ENCODE data around the gene EHD1.

EHD1 gene

GRCh38 chr11:64841592-64842365 is 36.6 kb downstream of the EHD1 start:
- no peak for DNase-seq

- no peak for DNase-seq
These were observed 38.3 kb downstream of the EHD1 start for GRCh38 chr11:64839887-64840782.

GRCh38 chr11:64839335-64839734 is 39.1 kb downstream of the EHD1 start:
- DNase-seq = no peak

DNA sequence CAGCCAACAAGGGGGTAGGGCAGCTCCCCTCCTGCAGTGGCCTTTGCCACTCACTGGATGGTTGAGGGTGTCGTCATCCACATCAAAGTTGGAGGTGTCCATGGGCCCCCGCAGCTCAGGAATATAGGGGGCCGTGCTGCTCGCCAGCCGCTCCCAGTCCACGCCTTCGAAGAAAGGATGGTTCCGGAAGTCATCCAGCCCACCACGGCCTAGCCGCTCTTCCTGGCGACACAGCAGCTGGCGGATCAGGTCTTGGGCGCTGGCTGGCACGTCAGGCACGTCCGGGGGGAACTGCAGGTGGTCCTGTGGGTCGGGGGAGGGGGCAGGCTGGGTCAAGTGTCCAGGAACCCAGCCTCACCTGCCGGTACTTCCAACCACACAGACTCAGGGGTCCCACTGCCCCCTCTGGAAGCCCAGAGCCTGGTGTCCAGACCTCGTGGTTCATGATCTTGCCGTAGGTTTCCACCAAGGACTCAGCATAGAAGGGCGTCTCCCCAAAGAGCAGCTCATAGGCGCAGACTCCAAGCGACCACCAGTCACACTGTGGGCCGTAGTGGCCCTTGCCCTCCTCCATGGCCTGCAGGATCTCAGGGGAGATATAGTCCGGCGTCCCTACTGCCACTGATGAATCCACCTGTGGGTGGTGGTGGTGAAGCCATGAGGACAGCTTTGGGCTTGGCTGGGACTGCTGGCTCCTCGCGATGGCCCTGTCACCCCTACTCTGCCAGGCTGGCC is 39.7 kb downstream of the EHD1 start:
- DNase-seq = no peak

GRCh38 chr11:64837887-64838351 is 40.5 kb downstream of the EHD1 start:
- no peak for DNase-seq

DNA sequence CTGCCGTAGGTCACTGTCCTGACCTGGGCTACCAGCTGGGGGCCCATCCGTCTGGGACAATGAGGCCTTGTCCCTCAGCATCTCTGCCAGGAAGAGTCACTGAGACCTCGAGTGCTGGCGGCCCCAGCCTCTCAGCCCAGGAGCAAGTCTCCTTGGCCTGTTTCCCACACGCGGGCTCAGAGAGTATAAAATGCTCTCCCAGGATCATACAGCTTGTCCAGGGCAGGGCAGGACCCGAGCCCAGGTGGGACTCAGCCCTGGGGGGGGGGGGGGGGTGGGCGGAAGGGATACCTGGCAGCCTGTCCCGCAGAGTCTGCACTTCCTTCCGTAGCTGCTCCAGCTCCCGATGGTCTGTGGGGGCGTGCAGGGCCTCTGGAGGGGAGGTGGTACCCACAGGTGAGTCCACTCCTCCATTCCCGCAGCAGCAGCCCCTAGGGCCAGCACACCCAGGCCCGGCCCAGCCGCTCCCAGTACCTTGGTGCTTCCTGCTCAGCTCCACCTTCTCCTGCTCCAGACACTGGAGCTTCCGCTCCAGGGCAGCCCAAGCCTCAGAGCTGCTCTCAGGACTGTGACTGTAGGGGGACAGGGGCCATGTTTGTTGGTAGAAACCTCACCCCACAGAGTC is 41.9 kb downstream of the EHD1 start:
- no peak for DNase-seq

DNA sequence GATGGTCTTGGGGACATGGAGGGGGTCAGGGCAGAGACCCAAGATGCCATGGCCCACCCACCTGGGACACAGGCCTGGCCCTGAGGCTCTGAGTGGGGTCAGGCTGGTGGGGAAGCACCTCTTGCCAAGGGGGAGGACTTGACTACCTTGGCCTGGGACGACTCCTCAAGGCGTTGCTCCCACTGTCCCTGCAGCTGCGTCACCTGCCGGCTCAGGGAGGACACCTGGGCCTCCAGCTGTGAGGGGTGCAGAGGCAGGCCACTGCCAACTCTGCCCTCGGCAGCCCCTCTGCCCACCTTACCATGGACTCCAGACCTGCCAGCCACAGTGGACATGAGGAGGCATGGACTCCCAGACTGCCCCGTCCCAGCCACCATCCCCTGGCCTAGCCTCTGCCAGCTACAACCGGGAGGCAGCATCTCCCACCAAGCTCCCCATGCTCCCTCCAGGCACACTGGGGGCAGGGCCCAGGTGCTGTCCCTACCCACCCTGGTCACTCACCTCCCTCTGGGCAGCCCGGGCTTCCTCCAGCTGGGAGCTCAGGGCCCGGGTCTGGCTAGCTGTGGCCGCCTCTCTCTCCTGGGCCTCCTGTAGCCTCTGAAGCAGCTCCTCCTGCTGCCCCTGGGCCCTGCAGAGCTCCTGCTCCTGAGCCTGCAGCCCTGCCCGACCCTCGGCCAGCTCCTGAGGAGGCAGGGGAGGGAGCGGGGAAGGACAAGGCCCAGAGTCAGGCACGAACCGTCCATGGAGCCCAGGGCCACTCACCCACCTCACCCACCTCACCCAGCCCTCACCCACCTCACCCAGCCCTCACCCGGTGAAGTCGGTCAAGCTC is 42.6 kb downstream of the EHD1 start:
- DNase-seq = no peak

DNA sequence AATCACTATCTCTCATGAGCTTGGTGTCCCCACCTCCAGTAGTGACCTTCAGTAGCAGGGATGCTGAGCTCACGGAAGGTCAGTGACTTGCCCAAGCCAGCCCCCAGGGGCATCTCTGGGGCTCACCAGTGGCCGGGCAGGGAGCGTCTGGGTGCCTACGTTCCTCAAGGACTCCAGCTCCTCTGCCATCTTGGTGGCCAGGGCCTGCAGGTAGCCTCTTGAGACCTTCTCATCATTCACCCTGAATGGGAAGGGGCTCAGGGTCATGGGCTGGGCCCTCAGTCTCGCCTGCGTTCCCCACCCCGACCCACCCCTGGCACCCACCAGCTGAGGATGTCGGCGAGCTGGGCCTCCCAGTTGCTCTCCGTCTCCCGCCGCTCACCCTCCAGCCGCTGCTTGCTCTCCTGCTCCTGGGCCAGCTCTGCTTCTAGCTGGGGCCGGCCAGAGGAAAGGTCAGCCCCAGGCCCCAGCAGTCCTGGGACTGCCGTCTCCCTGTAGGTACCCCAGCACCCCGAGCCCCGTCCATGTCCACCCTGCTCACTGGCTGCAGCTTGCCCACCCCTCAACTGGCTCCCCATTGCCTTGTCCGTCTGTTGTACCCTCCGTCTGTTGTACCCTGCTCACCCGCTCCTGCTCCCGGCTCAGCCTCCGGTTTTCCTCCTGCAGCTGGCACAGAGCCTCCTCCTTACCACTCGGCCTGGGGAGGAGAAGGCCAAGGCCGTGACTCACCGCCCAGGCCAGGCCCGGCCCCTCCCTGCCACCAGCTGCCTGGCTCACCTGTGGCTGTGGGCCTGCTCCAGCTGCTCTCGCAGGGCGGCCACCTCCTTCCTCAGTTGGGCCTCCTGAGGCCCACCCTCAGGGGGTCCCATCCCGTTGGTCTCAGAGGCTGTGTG is 43.5 kb downstream of the EHD1 start:
- peak; percentile 76 for DNase-seq

GRCh38 chr11:64834031-64834722 is 44.2 kb downstream of the EHD1 start:
- DNase-seq = no peak

- DNase-seq = no peak
These were observed 44.9 kb downstream of the EHD1 start for GRCh38 chr11:64833509-64833908.

DNA sequence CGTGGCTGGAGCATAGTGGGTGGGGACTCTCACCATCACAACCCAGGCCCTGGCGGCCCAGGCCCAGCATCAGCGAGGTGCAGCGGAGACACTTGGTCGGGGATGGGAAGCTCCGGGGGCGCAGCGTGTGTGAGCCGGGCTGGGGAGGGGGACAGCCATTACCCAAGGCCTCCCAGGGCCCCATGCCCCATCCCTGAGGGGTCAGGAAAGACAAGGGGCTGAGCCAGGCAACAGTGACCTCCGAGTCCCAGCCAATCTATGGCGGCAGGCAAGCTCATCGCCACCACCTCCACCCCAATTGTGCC is 45.3 kb downstream of the EHD1 start:
- DNase-seq = no peak

DNA sequence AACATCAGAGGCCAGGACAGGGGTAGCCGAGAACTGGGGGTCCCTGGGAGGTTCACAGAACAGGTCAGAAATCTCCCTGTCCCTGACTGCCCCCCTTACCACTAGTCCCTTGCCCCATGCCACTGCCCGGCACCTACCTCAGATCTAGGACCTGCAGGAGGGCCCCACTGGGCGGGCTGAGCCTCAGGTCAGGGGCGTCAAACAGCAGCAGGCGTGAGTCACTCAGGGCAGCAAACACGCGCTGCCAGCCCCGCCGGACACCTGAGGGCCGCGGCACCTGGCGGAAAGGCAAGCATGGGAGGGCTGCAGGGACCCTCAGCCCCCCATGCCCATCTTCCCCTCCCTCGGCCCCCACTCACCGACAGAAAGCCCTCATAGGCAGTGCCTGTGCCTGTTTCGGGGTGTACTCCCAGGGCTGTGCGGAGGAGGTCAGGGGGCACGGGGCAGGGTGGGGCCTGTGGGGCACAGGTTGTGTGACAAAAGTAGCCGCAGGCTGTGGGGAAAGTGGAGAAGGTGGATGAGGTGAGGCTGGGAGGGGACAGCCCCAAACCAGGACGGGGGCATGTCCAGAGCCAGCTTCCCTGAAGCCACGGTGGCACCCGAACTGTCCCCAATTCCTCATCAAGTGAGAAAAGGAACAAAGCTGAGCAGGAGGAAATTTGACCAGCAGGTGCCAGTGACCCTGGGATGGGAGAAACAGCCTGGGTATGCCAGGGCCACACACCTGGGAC is 45.8 kb downstream of the EHD1 start:
- no peak for DNase-seq

GRCh38 chr11:64831411-64831891 is 47.0 kb downstream of the EHD1 start:
- no peak for DNase-seq

DNA sequence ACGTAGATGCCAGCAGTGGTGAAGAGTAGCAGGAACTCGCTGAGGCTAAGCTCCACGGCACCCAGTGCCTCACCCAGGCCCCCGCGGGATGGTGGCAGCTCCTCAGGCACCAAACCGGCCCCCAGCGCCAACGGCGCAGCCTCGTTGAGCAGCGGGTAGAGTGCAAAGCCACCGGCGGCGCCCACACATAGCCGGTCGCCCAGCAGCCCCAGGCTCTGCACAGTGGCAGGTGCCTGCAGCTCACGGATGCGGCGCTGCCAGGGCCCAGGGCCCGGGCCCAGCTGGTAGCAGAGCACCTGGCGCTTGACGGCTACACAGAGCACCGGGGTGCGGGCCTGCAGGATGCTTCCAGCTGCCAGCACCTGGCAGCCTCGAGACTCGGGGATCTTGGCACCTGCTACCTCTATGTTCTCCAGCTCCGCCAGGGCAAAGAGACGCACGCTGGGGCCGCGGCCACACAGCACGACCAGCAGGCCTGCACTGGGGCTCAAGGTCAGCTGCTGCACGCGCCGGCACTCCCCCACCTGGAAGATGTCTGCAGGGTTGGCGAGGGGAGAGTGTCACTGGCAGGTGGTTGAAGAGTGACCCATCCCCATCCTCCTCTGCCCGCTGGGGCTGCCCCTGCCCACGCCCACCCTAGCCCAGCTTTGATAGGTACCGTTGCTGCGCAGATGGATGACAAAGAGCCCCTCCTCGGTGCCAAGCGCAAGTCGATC is 48.7 kb downstream of the EHD1 start:
- DNase-seq = no peak

DNA sequence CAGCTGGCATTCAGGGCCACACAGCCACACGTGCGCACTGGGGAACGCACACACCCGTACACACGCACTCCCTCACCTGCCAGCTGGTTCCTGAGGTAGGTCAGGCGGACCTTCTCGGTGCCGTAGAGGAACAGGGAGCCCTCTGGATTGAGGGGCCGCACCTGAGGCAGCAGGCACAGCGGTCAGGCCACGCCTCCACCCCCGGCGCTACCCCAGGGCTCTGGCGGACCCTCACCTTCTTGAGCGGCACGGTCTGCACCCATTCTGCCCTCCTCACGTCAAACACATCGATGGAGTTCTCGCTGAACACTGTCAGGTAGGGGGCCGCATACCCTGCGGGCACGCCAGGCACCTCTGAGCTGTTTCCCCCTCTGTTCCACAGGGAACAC is 51.0 kb downstream of the EHD1 start:
- DNase-seq = no peak

- no peak for DNase-seq
These were observed 51.6 kb downstream of the EHD1 start for GRCh38 chr11:64826578-64827450.

DNA sequence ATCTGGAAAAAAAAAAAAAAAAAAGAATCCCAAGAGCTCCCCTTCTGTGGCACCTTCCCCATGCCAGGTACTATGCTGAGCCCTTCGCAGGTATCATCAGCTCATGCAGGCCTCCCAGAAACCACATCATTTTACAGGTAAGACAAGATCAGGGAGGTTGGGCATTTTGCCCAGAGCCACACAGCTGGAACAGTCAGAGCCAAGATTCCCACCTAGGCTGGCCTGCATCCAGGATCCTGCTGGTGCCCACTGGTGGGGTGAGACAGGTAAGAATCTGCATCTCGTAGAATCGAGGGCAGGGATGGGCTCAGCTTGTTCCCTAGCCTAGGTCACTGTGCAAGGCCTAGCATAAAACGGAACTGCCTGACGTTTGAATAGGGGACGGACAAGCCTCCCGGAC is 52.4 kb downstream of the EHD1 start:
- DNase-seq = no peak
